OCI-LY3 (cell line): Measurements from ENCODE around the gene SLC6A13.

Experiments
- EZH2phosphoT487 ChIP-seq: fragments of 200-600 bp; shearing (Covaris generic); IDR thresholded peaks from 2 replicates; pipeline ENCODE4 v1.6.1; 2018; ENCODE audit warnings: antibody characterized with exemption, mixed run types, low read depth
- TF ChIP-seq, protein P1 (sequence below): fragments of 200-600, 300-600 bp; sonication (generic); IDR thresholded peaks from 2 replicates; pipeline ENCODE4 v1.5.1; 2014; ENCODE audit warnings: antibody characterized with exemption, low read length, low read depth

DNA sequence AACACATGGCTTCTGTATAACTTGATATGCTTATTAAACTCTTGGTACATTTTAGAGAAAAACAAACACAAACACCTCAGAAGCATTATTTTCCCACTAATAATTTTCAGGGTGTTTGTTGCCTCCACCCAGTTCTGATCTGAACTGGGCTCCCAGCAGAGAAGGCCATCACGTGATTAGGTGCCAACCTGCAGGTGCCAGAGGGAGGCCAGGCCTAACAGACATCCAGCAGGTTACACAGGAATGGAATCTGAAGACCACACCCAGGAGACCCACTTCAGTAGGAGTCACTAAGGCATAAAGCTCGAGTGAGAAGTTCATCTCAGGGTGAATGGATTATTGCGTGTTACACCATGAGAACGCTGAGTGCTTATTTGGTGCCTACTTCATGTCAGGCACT, 57.6 kb downstream of the SLC6A13 start:
- TF ChIP-seq, protein P1, sequence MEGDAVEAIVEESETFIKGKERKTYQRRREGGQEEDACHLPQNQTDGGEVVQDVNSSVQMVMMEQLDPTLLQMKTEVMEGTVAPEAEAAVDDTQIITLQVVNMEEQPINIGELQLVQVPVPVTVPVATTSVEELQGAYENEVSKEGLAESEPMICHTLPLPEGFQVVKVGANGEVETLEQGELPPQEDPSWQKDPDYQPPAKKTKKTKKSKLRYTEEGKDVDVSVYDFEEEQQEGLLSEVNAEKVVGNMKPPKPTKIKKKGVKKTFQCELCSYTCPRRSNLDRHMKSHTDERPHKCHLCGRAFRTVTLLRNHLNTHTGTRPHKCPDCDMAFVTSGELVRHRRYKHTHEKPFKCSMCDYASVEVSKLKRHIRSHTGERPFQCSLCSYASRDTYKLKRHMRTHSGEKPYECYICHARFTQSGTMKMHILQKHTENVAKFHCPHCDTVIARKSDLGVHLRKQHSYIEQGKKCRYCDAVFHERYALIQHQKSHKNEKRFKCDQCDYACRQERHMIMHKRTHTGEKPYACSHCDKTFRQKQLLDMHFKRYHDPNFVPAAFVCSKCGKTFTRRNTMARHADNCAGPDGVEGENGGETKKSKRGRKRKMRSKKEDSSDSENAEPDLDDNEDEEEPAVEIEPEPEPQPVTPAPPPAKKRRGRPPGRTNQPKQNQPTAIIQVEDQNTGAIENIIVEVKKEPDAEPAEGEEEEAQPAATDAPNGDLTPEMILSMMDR, result no peak
- TF ChIP-seq EZH2phosphoT487, result no peak
